ENCODE results near the gene AANAT. TPM values are rescaled to one million over a fixed set of nuclear protein-coding genes. Genes with fewer than 3 reads are reported as not detected.

AANAT gene
- total RNA-seq, 1 experiment from 2014 or later = not detected

- Mint-ChIP-seq H3K27me3 (ENCODE audit: unreplicated experiment) (no peaks in the 10 kb centered on the region), H3K27ac (ENCODE audit: unreplicated experiment) (no peak overlapping the region), H3K9me3 (ENCODE audit: low read depth, unreplicated experiment) (no peaks in the 10 kb centered on the region), H3K36me3 (ENCODE audit: insufficient read depth, unreplicated experiment) (peaks cover 11% of the 10 kb centered on the region), H3K4me3 (ENCODE audit: low read depth, unreplicated experiment) (no peak overlapping the region), H3K4me1 (ENCODE audit: low read depth, unreplicated experiment) (peaks cover 51% of the 10 kb centered on the region)
- BruUV-seq (replicated peaks) = no TSS peak
- CTCF ChIA-PET = no interaction called here
- TF ChIP-seq CTCF (IDR thresholded peaks at IDR 0.05; ENCODE audit: unreplicated experiment) = no peak
- no peak for DNase-seq
- intact Hi-C loops (cut with micrococcal nuclease; ENCODE audit: unreplicated experiment) = no loop called here
Measured at GRCh38 chr17:76495663-76496400, 28.4 kb downstream of the AANAT start.

GRCh38 chr17:76496464-76496863 is 29.1 kb downstream of the AANAT start:
- Mint-ChIP-seq H3K36me3 (ENCODE audit: insufficient read depth, unreplicated experiment) (peaks cover 17% of the 10 kb centered on the region), H3K27ac (ENCODE audit: unreplicated experiment) (no peak overlapping the region), H3K9me3 (ENCODE audit: low read depth, unreplicated experiment) (no peaks in the 10 kb centered on the region), H3K27me3 (ENCODE audit: unreplicated experiment) (no peaks in the 10 kb centered on the region), H3K4me1 (ENCODE audit: low read depth, unreplicated experiment) (peaks cover 54% of the 10 kb centered on the region), H3K4me3 (ENCODE audit: low read depth, unreplicated experiment) (no peak overlapping the region)
- CTCF ChIA-PET = interaction anchor here (0.8 kb wide), 1 partner anchor 27 kb away, joined by 9 read pairs; no protein-coding TSS in a partner anchor
- no peak for DNase-seq
- BruUV-seq (replicated peaks) = no TSS peak
- intact Hi-C loops (cut with micrococcal nuclease; ENCODE audit: unreplicated experiment) = no loop called here
- TF ChIP-seq CTCF (IDR thresholded peaks at IDR 0.05; ENCODE audit: unreplicated experiment) = no peak

GRCh38 chr17:76497699-76497978 is 30.2 kb downstream of the AANAT start:
- CTCF ChIA-PET = no interaction called here
- Mint-ChIP-seq H3K9me3 (ENCODE audit: low read depth, unreplicated experiment) (no peaks in the 10 kb centered on the region), H3K36me3 (ENCODE audit: insufficient read depth, unreplicated experiment) (peaks cover 26% of the 10 kb centered on the region), H3K4me1 (ENCODE audit: low read depth, unreplicated experiment) (peaks cover 55% of the 10 kb centered on the region), H3K4me3 (ENCODE audit: low read depth, unreplicated experiment) (no peak overlapping the region), H3K27ac (ENCODE audit: unreplicated experiment) (no peak overlapping the region), H3K27me3 (ENCODE audit: unreplicated experiment) (no peaks in the 10 kb centered on the region)
- BruUV-seq (replicated peaks) = no TSS peak
- intact Hi-C loops (cut with micrococcal nuclease; ENCODE audit: unreplicated experiment) = no loop called here
- no peak for TF ChIP-seq CTCF (IDR thresholded peaks at IDR 0.05; ENCODE audit: unreplicated experiment)
- DNase-seq = no peak

- intact Hi-C loops (cut with micrococcal nuclease; ENCODE audit: unreplicated experiment) = no loop called here
- H3K4me1 Mint-ChIP-seq (ENCODE audit: low read depth, unreplicated experiment) = peaks cover 49% of the 10 kb centered on the region
- no peaks in the 10 kb centered on the region for H3K9me3 Mint-ChIP-seq (ENCODE audit: low read depth, unreplicated experiment)
- no peak for DNase-seq
- H3K36me3 Mint-ChIP-seq (ENCODE audit: insufficient read depth, unreplicated experiment) = peaks cover 26% of the 10 kb centered on the region
- TF ChIP-seq CTCF (IDR thresholded peaks at IDR 0.05; ENCODE audit: unreplicated experiment) = no peak
- peak overlapping the region; percentile 17 for H3K4me3 Mint-ChIP-seq (ENCODE audit: low read depth, unreplicated experiment)
- no TSS peak for BruUV-seq (replicated peaks)
- H3K27me3 Mint-ChIP-seq (ENCODE audit: unreplicated experiment) = no peaks in the 10 kb centered on the region
- CTCF ChIA-PET = interaction anchor here (1.0 kb wide), 1 partner anchor 10 kb away, joined by 3 read pairs; no protein-coding TSS in a partner anchor
- no peak overlapping the region for H3K27ac Mint-ChIP-seq (ENCODE audit: unreplicated experiment)
Measured at GRCh38 chr17:76497979-76498875, 30.8 kb downstream of the AANAT start.
